HK-2 (cell line): Measurements from ENCODE around the gene DENND2A.
A peak's percentile ranks its signal among the peaks of the same experiment; 100 is the strongest.
"Not testable (repeated sequence)": the region's sequence is repeated elsewhere in the genome, so short reads cannot be mapped to it uniquely, and the experiment has no call there.

Source experiments
- DNase-seq: peaks from one replicate; pipeline ENCODE4 v3.0.0-alpha.2; 2018; ENCODE audit not compliant: unreplicated experiment

The DENND2A gene

DNA sequence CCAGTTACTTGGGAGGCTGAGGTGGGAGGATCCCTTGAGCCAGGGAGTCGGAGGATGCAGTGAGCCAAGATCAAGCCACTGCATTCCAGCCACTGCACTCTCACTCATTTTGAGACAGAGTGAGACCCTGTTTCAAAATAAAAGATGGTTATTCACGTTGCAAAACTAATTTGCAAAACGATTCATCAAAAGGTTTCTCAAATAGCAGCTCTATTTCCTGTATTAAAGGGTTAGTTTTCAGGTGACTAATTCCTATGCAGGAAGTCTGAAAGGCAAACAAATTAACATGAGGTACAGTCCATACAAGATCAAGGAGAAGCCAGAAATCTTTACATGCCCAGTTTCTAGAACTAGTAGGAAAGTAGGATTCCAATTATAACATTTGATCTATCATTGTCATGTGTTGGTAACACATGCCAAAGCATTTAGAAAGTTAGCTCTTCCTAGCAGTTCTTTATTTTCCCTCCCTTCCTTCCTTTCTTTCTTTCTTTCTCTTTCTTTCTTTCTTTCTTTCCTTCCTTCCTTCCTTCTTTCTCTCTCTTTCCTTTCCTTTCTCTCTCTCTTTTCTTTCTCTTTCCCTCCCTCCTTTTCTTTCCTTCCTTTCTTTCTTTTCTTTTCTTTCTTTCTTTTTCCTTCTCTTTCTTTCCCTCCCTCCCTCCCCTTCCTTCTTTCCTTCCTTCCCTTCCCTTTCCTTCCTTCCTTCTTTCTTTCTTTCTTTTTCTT lies 49.3 kb downstream of the DENND2A start:
- no peak for DNase-seq

DNA sequence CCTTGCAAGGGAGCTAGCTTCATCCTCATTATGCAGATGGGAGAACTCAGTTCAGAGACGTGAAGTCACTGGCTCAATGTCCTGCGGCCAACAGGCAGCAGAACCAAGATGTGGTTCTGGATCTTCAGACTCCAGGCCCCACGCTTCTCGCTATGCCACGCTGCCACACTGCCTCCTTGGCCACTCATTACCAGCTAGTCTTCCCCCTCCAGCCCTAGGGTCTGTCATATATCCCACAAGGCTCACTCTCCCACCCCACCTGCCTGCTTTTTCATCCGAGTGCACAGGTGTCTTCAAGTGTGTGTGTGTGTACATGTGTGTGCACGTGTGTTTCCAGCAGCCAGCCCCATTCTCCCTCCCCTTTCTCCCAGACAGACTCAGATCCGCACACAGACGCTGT lies 53.4 kb downstream of the DENND2A start:
- DNase-seq, result no peak

DNA sequence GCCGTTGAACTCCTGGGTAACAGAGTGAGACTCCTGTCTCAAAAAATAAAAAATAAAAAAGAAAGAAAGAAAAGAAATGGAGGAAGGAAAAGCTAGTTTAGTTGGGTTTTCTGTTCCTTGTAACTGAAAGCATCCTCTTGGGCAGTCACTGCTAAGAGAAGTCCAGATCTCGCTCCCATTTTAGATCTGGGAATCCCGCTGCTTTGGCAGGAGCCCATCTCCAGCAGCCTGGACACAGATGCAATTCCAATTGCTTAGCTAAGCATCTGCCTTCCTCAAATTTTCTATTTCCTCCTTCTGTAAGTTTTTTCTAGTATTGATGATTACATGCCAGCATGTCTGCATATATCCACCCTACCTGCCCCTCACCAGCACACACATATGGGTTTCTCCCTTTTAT lies 54.1 kb downstream of the DENND2A start:
- DNase-seq, result no peak

DNA sequence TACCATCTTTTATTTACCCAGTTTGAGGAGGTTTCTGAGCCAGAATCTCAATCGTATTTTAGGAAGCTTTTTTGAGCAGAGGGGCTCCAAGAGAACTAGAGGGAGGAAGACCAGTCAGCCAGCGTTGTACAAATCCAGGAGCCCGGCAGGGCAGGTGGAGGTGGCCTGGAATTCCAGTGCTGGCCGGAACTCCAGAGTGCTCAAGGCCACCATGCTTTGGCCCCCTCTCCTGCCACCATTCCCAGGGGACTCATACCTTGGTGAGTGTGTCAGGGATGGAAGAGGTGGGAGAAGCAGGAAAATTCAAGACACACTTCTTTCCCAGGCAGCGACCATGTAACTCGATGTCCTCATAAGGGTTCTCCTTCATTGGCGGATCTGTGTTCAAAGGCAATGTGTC lies 55.3 kb downstream of the DENND2A start:
- DNase-seq, result no peak

DNA sequence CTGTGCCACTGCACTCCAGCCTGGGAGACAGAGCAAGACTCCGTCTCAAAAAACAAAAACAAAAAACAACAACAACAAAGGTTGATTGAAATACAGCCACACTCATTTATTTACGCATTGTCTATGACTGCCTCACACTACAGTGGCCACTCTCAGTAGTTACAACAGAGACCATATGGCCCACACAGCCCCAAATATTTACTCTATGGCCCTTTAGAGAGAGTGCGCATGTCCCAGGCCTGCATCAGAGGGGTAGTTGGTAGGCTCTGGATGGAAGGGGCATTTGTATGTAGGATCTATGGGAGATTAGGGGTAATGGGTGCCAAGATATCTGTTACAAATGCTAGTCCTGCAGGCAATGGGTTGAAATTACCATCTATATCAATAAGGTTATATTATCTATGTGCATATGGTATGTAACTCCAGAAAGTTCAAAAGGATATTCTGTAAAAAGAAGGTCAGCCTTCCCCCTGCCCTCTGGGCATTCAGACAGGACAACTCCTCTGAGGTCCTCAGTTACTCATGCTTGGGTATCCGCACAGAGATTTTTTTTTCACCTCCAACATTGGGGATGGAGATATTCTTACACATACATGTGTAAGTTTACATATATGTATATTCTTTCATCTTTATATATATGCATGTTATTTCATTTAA lies 56.3 kb downstream of the DENND2A start:
- no peak for DNase-seq

DNA sequence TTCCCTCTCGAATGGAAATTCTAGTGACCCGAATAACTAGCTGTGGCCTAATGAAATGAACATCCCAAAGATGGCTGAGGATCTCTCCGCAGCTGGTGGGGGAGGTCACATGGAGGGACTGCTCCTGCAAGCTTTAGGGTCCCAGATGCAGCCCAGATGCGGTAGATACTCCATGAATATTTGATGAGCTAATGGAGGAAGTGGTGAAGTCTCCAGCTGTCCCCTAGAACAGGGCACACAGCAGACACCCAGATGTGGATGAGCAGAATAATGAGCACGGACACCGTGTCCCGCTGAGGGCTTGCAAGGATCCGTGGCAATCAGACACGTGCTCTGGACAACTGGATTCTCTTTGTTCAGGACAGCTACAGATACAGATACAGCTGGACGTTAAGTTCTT lies 59.2 kb downstream of the DENND2A start:
- no peak for DNase-seq

DNA sequence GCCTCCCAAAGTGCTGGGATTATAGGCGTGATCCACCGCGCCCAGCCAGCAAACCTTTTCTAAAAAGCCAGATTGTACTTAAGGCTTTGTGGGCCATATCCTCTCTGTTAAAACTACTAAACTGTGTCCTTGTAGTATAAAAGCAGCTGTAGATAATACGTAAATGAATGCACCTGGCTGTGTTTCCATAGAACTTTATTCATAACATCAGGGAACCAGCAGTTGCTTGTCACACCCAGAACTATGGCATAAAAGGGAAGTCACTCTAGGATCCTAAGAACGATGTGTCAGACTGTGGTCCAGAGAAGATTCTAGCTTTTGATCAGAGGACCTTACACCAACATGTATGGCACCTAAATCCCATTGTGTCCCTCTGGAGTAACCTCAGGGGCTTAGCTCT lies 63.0 kb downstream of the DENND2A start:
- DNase-seq, result no peak

DNA sequence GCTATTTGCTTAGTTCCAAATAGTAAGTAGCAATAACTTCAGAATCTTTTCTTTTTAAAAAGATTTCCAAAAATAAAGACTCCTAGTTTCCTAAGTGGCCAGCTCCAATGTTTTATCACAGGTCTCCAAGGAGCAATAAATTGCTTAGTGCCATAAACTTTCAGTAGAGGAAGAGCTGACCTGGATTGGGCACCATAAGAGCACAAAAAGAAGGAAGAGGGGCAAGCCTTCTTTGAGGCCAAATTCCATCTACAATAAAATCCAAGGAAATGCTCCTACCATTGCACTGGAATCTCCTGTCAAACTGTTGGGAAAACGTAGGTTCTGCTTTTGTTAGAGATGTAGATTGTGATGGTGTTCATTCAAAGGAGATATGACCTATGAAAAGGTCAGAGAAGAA lies 64.0 kb downstream of the DENND2A start:
- no peak for DNase-seq

DNA sequence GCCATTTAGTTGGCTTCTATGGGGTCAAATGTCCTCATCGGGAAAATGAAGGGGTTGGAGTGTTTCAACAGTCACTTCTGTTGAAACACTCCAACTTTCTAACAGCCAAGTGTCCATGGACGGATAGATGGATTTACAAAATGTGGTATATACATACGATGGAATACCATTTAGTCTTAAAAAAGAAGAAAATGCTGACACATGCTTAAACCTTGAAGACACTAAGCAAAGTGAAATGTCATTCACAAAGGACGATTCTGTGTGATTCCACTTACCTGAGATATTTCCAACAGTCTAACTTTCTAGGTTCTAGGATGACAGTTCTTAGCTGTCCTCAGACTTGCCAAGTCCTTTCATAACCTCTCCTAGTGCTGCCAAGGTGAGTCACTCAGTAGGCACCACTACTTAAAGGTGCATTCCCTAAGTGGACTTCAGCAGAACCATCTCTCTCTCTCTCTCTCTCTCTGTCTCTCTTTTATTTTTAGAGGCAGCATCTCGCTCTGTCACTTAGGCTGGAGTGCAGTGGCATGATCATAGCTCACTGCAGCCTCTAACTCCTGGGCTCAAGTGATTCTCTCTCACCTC lies 69.0 kb downstream of the DENND2A start:
- no peak for DNase-seq

DNA sequence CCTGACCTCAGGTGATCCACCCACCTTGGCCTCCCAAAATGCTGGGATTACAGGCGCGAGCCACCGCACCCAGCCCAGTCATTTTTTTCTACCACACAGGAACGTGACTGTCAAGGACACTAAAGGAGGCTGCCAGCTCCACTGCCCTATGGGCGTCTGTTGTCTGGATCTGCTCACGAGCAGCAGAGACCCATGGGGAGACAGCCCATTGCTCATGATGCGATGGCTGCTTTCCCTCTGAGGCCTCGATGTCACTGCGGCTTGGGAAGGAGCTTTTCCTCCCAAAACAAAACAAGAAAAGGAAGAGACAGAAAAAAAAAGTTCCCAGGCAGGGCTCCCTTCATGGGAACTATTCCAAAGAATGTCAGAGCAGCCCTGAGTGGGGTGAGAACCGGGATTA lies 70.5 kb downstream of the DENND2A start:
- no peak for DNase-seq

DNA sequence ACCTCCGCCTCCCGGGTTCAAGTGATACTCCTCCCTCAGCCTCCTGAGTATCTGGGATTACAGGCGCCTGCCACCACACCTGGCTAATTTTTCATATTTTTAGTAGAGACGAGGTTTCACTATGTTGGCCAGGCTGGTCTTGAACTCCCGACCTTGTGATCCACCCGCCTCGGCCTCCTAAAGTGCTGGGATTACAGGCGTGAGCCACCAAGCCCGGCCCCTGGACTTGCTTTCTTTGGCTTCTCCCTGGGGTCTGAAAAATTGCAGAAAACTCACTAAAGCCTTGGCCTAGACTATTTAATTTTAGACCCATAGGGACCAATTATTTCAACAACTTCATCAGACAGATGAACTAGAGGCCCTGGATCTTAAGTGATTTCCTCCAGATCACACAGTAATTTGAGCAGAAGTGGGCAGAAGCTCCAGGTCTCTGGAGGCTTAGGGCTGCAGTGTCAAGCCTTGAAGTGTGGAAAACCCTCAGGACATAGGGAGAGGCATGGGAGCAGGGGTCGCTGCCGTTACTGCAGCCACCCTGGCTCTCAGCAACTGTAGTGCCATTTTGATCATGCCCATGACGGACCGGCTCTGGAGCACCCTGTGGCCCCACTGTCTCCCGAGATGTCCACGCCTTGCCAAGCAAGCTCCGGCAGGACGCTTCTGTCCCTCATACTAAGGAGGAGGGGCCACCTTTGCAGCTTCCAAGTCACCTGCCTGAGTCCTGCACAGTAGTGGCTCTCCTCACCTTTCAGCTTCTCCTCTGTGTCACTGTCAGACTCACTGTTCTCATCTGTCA lies 72.4 kb downstream of the DENND2A start:
- DNase-seq, result no peak

DNA sequence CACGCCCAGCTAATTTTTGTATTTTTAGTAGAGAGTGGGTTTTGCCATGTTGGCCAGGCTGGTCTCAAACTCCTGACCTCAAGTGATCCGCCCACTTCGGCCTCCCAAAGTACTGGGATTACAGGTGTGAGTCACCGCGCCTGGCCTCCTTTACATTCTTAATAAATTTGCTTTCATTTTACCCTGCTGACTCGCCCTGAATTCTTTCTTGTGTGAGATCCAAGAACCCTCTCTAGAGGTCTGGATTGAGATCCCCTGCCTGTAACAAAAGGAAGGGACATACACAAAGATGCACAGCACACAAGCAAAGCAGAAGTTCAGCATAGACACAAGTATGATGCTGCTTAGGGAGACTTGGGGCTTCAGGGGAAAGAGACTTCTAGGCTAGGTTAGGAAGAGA lies 74.4 kb downstream of the DENND2A start:
- DNase-seq, result not testable (repeated sequence)

DNA sequence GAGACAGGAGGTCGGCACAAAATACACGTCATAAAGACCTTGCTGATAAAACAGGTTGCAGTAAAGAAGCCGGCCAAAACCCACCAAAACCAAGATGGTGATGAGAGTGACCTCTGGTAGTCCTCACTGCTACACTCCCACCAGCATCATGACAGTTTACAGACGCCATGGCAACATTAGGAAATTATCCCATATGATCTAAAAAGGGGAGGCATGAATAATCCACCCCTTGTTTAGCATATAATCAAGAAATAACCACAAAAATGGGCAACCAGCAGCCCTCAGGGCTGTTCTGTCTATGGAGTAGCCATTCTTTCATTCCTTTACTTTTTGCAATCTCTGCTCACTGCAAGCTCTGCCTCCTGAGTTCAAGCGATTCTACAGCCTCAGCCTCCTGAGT lies 74.9 kb downstream of the DENND2A start:
- not testable (repeated sequence) for DNase-seq

DNA sequence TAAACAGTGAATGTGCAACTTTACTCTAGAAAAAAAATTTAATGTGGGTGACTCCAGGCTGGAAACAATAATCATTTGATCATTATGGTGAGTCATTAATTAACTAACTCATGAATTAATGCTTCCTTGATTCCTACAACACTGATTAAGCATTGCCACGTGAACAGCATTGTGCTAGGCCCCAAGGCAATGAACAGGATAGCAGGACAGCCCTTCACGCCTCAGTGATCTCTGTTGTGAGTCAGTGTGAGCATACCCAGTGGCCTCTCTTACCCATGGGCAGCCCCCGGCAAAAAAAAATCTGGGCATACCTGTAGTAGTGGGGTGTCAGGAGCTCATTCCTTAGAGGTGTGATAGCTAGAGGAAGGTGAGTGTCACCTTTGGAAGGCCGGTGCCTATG lies 76.0 kb downstream of the DENND2A start:
- peak; percentile 68 for DNase-seq

DNA sequence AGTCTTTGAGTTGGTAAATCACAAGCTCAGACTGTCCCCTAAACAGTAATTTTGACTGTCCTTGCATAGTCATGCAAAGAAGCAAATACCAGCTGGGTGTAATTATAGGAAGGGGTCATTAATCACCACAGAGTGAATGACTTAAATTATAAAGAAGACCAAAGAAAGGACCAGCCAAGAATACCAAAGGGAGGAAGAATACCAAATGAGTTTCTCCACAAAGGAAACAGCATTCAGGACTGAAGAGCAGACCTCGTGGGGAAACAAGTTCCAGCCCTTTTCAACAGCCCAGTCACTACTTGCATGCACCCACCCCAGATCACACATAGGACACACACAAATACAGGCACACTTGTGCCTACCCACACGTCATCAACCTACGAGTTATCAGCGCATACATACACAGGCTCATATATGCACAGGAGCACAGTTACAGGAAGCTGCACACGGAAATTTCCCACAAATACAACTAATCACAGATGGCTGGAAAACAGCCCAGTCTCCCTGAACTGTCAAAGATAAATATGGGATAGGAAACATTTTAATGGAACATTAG lies 77.6 kb downstream of the DENND2A start:
- DNase-seq, result no peak

DNA sequence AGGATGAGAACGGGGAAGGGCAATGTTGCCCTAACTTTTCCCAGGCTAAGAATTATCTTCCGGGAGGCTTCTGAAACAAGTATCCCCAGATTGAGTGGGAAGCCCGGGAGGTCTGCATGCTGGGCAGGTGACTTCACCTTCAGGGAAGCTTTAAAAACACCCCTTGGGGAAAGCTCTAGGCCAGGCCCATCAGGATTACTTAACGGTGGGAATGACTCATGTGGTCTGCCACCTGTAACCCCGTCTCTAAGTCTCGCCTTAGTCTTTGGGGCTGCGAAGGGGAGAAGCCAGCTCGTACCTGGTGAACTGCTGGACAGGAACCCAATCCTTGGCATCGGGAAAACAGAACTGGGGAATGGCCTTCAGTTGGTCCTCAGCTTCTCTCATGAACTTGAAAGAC lies 81.2 kb downstream of the DENND2A start:
- DNase-seq, result no peak

DNA sequence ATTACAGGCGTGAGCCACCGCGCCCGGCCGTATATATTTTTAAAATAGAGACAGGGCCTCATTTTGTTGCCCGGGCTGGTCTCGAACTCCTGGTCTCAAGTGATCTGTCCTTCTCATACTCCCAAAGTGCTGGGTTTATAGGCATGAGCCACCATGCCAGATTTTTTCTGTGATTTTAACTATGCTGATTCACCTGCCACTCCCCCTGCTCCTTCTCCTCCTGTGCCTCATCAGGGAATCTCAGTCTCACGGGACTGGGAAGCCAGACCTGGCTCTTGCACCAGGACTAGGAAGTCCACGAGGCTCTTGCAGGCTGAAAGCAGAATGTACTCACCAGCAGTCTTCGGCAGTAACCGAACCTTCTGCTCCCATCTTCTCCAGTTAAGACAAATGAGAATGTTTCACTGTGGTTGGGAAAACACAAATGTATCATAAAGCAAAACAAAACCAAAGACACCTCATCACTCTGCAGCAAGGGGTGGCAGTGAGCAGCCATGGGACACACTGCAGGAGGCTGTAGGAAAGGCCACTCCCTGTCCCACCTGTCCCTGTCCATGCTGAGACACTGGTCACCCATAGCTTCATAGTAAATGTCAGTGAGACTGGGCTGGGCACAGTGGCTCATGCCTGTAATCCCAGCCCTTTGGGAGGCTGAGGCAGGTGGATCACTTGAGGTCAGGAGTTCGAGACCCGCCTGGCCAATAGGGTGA lies 82.6 kb downstream of the DENND2A start:
- DNase-seq, result no peak

DNA sequence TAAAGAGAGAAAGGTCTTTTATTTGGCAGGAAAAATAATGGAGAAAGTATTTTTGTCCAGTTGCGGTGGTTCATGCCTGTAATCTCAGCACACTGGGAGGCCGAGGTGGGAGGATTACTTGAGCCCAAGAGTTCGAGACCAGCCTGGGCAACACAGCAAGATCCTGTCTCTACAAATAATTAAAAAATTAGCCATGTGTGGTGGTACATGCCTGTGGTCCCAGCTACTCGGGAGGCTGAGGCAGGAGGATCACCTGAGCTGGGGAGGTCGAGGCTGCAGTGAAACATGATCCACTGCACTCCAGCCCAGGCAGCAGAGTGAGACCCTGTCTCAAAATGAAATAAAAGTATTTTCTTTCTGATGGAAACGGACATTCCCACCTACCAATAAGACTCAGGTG lies 83.5 kb downstream of the DENND2A start:
- no peak for DNase-seq

DNA sequence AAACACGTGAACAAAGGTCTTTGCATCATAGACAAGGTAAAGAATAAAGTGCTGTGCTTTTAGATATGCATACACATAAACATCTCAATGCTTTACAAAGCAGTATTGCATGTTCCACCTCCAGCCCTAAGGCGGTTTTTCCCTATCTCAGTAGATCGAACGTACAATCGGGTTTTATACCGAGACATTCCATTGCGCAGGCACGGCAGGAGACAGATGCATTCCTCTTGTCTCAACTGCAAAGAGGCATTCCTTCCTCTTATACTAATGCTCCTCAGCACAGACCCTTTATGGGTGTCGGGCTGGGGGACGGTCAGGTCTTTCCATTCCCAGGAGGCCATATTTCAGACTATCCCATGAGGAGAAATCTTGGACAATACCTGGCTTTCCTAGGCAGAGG lies 87.4 kb downstream of the DENND2A start:
- not testable (repeated sequence) for DNase-seq

DNA sequence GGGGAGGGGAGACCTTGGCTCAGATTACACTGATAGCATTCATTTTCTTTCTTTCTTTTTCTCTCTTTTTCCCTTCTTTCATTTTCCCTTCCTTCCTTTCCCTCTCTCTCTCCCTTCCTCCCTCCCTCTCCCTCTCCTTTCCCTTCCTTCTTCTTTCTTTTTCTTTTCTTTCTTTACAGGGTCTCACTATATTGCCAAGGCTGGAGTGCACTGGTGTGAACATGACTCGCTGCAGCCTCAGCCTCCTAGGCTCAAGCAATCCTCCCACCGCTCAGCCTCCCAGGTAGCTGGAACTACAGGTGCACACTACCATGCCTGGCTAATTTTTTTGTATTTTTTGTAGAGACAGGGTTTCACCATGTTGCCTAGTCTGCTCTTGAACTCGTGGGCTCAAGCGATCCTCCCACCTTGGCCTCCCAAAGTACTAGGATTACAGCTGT lies 88.4 kb downstream of the DENND2A start:
- DNase-seq, result no peak
